Liver (tissue), 9 donors: ENCODE data around the gene MBLAC1. TPM values are rescaled to one million over a fixed set of nuclear protein-coding genes. Genes with fewer than 3 reads are reported as not detected.

Source experiments
- DNase-seq: peaks from one replicate; pipeline ENCODE4 v3.0.0-alpha.2; 2017; ENCODE audit warnings: low spot score
- H3K27ac ChIP-seq, 2 donors: one replicate each; pipeline ENCODE4 v1.7.0; 2013; ENCODE audit warnings: inconsistent platforms in 2 of 2, low read length in 2 of 2, control low read depth in 1 of 2, low read depth in 1 of 2, mild to moderate bottlenecking in 1 of 2
- H3K27me3 ChIP-seq, 4 donors: one replicate each; pipeline versions ENCODE4 v1.6.1 to v1.7.0; 2013; ENCODE audit warnings: low read length in 3 of 4, inconsistent platforms in 1 of 4, mild to moderate bottlenecking in 1 of 4, moderate library complexity in 1 of 4; ENCODE audit not compliant: control insufficient read depth in 4 of 4, insufficient read depth in 4 of 4
- H3K36me3 ChIP-seq, 4 donors: one replicate each; pipeline versions ENCODE4 v1.6.1 to v1.7.0; 2013; ENCODE audit warnings: low read length in 3 of 4, mild to moderate bottlenecking in 3 of 4, low read depth in 1 of 4, moderate library complexity in 1 of 4; ENCODE audit not compliant: control insufficient read depth in 4 of 4, insufficient read depth in 3 of 4
- H3K4me1 ChIP-seq, 4 donors: one replicate each; pipeline versions ENCODE4 v1.6.1 to v1.7.0; 2013; ENCODE audit warnings: low read length in 3 of 4, mild to moderate bottlenecking in 3 of 4, moderate library complexity in 1 of 4; ENCODE audit not compliant: control insufficient read depth in 4 of 4, insufficient read depth in 4 of 4
- H3K4me3 ChIP-seq, 3 donors: one replicate each; pipeline versions ENCODE4 v1.6.1 to v1.7.0; 2013; ENCODE audit warnings: low read length in 3 of 3, control low read depth in 1 of 3, low read depth in 1 of 3, mild to moderate bottlenecking in 1 of 3
- H3K9ac ChIP-seq, 2 donors: one replicate each; pipeline ENCODE4 v1.7.0; 2013; ENCODE audit warnings: low read length in 2 of 2, mild to moderate bottlenecking in 2 of 2, moderate library complexity in 2 of 2, control low read depth in 1 of 2, low read depth in 1 of 2
- H3K9me3 ChIP-seq, 4 donors: one replicate each; pipeline versions ENCODE4 v1.6.1 to v1.7.0; 2013; ENCODE audit warnings: low read length in 3 of 4; ENCODE audit not compliant: control insufficient read depth in 4 of 4
- FOXA1 ChIP-seq: IDR thresholded peaks from 2 replicates; pipeline ENCODE4 v1.6.1; 2016; ENCODE audit warnings: antibody characterized with exemption
- GABPA ChIP-seq, 2 donors: IDR thresholded peaks in 1 of 2; conservative IDR thresholded peaks in 1 of 2; 2 replicates each; pipeline ENCODE4 v1.6.1; 2016; ENCODE audit warnings: antibody characterized with exemption in 2 of 2, mild to moderate bottlenecking in 1 of 2, moderate library complexity in 1 of 2
- HNF4A ChIP-seq, 2 donors: conservative IDR thresholded peaks; 2 replicates each; pipeline ENCODE4 v1.6.1; 2016; ENCODE audit warnings: antibody characterized with exemption in 2 of 2, mild to moderate bottlenecking in 2 of 2
- HNF4G ChIP-seq: IDR thresholded peaks from 2 replicates; pipeline ENCODE4 v1.6.1; 2016; ENCODE audit warnings: antibody characterized with exemption
- JUND ChIP-seq, 2 donors: IDR thresholded peaks; 2 replicates each; pipeline ENCODE4 v1.6.1; 2016; ENCODE audit warnings: antibody characterized with exemption in 2 of 2
- NR2F2 ChIP-seq: IDR thresholded peaks from 2 replicates; pipeline ENCODE4 v1.6.1; 2016; ENCODE audit warnings: antibody characterized with exemption
- RAD21 ChIP-seq, 2 donors: IDR thresholded peaks; 2 replicates each; pipeline ENCODE4 v1.6.1; 2016; ENCODE audit warnings: antibody characterized with exemption in 2 of 2, mild to moderate bottlenecking in 2 of 2
- RXRA ChIP-seq, 2 donors: IDR thresholded peaks; 2 replicates each; pipeline ENCODE4 v1.6.1; 2017 to 2018; ENCODE audit warnings: antibody characterized with exemption in 2 of 2, mild to moderate bottlenecking in 1 of 2
- SP1 ChIP-seq: IDR thresholded peaks from 2 replicates; pipeline ENCODE4 v1.6.1; 2018; ENCODE audit warnings: antibody characterized with exemption, mild to moderate bottlenecking
- TAF1 ChIP-seq: conservative IDR thresholded peaks from 2 replicates; pipeline ENCODE4 v1.6.1; 2016; ENCODE audit warnings: antibody characterized with exemption, mild to moderate bottlenecking
- YY1 ChIP-seq: IDR thresholded peaks from 2 replicates; pipeline ENCODE4 v1.6.1; 2016; ENCODE audit warnings: antibody characterized with exemption, mild to moderate bottlenecking
- WGBS: extraction: QIAGEN DNeasy Blood & Tissue Kit; methylation state at CpG from one replicate; pipeline ENCODE4 v1.1.7; 2013; 5-methylcytosine and 5-hydroxymethylcytosine counted together
- polyA plus RNA-seq, 2 donors: library from polyadenylated mRNA; stranded (reverse) in 1 of 2; unstranded in 1 of 2; fragments of 200-250 nt in 1 of 2; fragments of >200 nt in 1 of 2; fragmentation: Nextera tagmentation in 1 of 2; extraction: Ambion mirVana in 1 of 2; gene quantifications; one replicate each; pipeline versions ENCODE4 v1.2.1 to v1.2.3, GENCODE V29; 2013 to 2015
- total RNA-seq, 2 donors: library from RNA; depleted of rRNA; stranded (reverse); fragments of >200 nt; gene quantifications; one replicate each; pipeline ENCODE4 v1.2.3, GENCODE V29; 2014
- TF ChIP-seq, protein P1 (sequence below): fragments of 150-350 bp; IDR thresholded peaks from 2 replicates; pipeline ENCODE4 v1.5.1; 2017; ENCODE audit warnings: improper control_type of control experiment, low read depth, low read length; ENCODE audit not compliant: missing input control
- TF ChIP-seq, protein P2 (sequence below): IDR thresholded peaks from 2 replicates; pipeline ENCODE4 v1.6.1; 2016; ENCODE audit warnings: antibody characterized with exemption
- TF ChIP-seq, protein P3 (sequence below): IDR thresholded peaks from 2 replicates; pipeline ENCODE4 v1.6.1; 2016; ENCODE audit warnings: antibody characterized with exemption
- TF ChIP-seq, protein P4 (sequence below): IDR thresholded peaks from 2 replicates; pipeline ENCODE4 v1.6.1; 2016; ENCODE audit warnings: antibody characterized with exemption
- donor health status: healthy.
- donor health status: healthy.
- donor health status: healthy.
- donor health status: healthy.
- donor health status: healthy.

MBLAC1 gene
- total and polyA plus RNA-seq, 4 donors, result 1.0 to 1.4 (median 1.3) TPM

DNA sequence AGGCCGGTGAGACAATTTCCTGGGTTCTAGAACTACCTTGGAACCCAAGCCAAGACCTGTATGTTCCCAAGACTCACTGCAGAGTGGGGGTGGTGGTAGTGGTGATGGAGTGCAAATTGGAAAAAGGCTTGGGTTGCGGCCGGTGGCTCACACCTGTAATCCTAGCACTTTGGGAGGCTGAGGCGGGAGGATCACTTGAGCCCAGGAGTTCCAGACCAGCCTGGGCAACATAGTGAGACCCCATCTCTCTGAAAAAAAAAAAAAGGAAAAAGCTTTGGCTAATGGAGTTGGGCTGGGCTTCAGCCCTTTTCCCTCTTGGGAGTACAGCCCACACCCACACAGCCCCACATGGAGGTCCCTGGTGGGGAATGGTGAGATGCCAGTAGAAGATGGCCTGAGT lies 21.2 kb upstream of the MBLAC1 start (continued):
- TF ChIP-seq, protein P1, sequence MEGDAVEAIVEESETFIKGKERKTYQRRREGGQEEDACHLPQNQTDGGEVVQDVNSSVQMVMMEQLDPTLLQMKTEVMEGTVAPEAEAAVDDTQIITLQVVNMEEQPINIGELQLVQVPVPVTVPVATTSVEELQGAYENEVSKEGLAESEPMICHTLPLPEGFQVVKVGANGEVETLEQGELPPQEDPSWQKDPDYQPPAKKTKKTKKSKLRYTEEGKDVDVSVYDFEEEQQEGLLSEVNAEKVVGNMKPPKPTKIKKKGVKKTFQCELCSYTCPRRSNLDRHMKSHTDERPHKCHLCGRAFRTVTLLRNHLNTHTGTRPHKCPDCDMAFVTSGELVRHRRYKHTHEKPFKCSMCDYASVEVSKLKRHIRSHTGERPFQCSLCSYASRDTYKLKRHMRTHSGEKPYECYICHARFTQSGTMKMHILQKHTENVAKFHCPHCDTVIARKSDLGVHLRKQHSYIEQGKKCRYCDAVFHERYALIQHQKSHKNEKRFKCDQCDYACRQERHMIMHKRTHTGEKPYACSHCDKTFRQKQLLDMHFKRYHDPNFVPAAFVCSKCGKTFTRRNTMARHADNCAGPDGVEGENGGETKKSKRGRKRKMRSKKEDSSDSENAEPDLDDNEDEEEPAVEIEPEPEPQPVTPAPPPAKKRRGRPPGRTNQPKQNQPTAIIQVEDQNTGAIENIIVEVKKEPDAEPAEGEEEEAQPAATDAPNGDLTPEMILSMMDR, result no peak
- TF ChIP-seq, protein P2, sequence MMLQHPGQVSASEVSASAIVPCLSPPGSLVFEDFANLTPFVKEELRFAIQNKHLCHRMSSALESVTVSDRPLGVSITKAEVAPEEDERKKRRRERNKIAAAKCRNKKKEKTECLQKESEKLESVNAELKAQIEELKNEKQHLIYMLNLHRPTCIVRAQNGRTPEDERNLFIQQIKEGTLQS, result no peak
- TF ChIP-seq HNF4G (no peak), RXRA (IDR thresholded peaks at IDR 0.05) (no peak), HNF4A (conservative IDR thresholded peaks at IDR 0.05) (no peak), GABPA (IDR thresholded peaks at IDR 0.05 in 1 of 2, conservative IDR thresholded peaks at IDR 0.05 in 1 of 2) (no peak), JUND (IDR thresholded peaks at IDR 0.05) (no peak), TAF1 (no peak)

DNA sequence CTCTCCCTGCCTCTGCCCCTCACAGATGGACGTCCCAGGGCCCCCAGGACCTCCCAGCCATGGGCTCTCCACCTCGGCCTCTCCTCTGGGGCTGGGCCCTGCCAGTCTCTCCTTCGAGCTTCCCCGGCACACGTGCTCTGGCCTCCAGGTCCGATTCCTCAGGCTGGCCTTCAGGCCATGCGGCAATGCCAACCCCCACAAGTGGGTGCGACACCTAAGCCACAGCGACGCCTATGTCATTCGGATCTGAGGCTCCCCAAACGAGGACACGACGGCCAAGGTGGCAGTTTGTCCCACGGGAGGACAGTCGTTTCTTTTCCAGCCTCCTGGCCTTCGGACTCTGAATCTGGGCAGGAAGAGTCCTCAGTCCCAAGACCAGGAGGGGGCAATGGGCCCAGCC lies 20.1 kb upstream of the MBLAC1 start:
- Histone ChIP-seq H3K4me3 (no peak overlapping the region), H3K9me3 (no peaks in the 10 kb centered on the region), H3K36me3 (peaks cover 3 to 44% (median 26%) of the 10 kb centered on the region in 4 donors), H3K27ac (no peak overlapping the region), H3K4me1 (peaks cover 0 to 4% (median 2%) of the 10 kb centered on the region in 4 donors), H3K27me3 (no peaks in the 10 kb centered on the region), H3K9ac (no peak overlapping the region)
- TF ChIP-seq SP1, result no peak
- TF ChIP-seq HNF4G, result no peak
- TF ChIP-seq HNF4A (conservative IDR thresholded peaks at IDR 0.05), result no peak
- TF ChIP-seq, protein P3, sequence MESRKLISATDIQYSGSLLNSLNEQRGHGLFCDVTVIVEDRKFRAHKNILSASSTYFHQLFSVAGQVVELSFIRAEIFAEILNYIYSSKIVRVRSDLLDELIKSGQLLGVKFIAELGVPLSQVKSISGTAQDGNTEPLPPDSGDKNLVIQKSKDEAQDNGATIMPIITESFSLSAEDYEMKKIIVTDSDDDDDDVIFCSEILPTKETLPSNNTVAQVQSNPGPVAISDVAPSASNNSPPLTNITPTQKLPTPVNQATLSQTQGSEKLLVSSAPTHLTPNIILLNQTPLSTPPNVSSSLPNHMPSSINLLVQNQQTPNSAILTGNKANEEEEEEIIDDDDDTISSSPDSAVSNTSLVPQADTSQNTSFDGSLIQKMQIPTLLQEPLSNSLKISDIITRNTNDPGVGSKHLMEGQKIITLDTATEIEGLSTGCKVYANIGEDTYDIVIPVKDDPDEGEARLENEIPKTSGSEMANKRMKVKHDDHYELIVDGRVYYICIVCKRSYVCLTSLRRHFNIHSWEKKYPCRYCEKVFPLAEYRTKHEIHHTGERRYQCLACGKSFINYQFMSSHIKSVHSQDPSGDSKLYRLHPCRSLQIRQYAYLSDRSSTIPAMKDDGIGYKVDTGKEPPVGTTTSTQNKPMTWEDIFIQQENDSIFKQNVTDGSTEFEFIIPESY, result no peak
- WGBS, result 87% methylated on average over 17 of the region's 17 CpGs
- DNase-seq, result no peak

DNA sequence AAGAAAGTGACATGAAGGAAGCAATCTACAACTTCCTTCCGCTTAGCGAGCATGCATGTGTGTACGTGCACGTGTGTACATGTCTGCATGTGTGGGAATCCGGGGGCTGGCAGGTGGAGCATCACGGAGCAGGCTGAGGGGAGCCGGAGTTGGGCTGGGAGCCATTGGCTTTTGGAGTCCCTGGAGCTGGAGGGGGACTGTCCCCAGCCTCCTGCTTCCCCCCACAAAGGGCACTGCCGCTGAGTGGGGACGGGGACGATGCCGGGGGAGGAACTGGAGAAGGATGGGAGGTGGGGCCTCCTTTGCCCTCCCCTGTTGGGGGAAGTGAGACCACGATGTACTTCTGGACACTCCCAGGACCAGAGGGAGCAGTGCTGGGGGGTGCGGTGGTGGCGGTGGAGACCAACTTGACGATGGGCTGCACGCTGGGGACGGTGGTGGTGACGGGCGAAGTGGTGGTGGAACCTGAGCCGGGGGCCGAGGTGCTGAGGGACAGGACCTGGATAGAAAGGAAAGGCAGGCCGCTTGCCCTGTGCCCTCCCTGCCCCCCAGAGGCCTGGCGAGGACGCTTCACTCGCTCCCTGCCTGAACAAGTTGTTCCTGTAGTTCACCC lies 19.5 kb upstream of the MBLAC1 start:
- TF ChIP-seq YY1 (no peak), GABPA (IDR thresholded peaks at IDR 0.05 in 1 of 2, conservative IDR thresholded peaks at IDR 0.05 in 1 of 2) (no peak), RXRA (IDR thresholded peaks at IDR 0.05) (no peak), FOXA1 (no peak), NR2F2 (no peak), RAD21 (IDR thresholded peaks at IDR 0.05) (no peak), HNF4A (conservative IDR thresholded peaks at IDR 0.05) (no peak)
- TF ChIP-seq, protein P2, result no peak
- TF ChIP-seq, protein P3, result no peak
- TF ChIP-seq, protein P4, sequence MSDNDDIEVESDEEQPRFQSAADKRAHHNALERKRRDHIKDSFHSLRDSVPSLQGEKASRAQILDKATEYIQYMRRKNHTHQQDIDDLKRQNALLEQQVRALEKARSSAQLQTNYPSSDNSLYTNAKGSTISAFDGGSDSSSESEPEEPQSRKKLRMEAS, result no peak
- Histone ChIP-seq H3K4me1 (peaks cover 0 to 3% (median 1%) of the 10 kb centered on the region in 4 donors), H3K36me3 (peaks cover 3 to 49% (median 26%) of the 10 kb centered on the region in 4 donors), H3K9me3 (no peaks in the 10 kb centered on the region), H3K27me3 (no peaks in the 10 kb centered on the region), H3K4me3 (no peak overlapping the region), H3K9ac (no peak overlapping the region), H3K27ac (no peak overlapping the region)
- WGBS, result 92% methylated on average over 25 of the region's 25 CpGs
- DNase-seq, result no peak
